Parathyroid adenoma (tissue), 2 donors: Measurements from ENCODE around the gene THSD4.

Source experiments
- H2AFZ ChIP-seq: fragments of 300-600 bp; sonication (generic); one replicate; pipeline ENCODE4 v1.7.0; 2017; ENCODE audit warnings: antibody characterized with exemption, mild to moderate bottlenecking
- H3K27ac ChIP-seq: fragments of 300-600 bp; sonication (generic); one replicate; pipeline ENCODE4 v1.7.0; 2017
- H3K27me3 ChIP-seq: fragments of 300-600 bp; sonication (generic); one replicate; pipeline ENCODE4 v1.7.0; 2017; ENCODE audit warnings: low read length; ENCODE audit not compliant: control insufficient read depth, insufficient read depth
- H3K36me3 ChIP-seq: fragments of 300-600 bp; sonication (generic); one replicate; pipeline ENCODE4 v1.7.0; 2017; ENCODE audit warnings: low read length; ENCODE audit not compliant: control insufficient read depth, insufficient read depth
- H3K4me1 ChIP-seq: fragments of 300-600 bp; sonication (generic); one replicate; pipeline ENCODE4 v1.7.0; 2017; ENCODE audit warnings: control low read depth
- H3K4me2 ChIP-seq: fragments of 300-600 bp; sonication (generic); one replicate; pipeline ENCODE4 v1.7.0; 2017; ENCODE audit warnings: low read length
- H3K4me3 ChIP-seq: fragments of 300-600 bp; sonication (generic); one replicate; pipeline ENCODE4 v1.7.0; 2017; ENCODE audit warnings: low read depth, low read length
- H3K79me2 ChIP-seq: fragments of 300-600 bp; sonication (generic); one replicate; pipeline ENCODE4 v1.7.0; 2017; ENCODE audit warnings: control low read depth
- H3K9ac ChIP-seq: fragments of 300-600 bp; sonication (generic); one replicate; pipeline ENCODE4 v1.7.0; 2017; ENCODE audit warnings: mild to moderate bottlenecking
- H3K9me3 ChIP-seq: fragments of 300-600 bp; sonication (generic); one replicate; pipeline ENCODE4 v1.7.0; 2017; ENCODE audit warnings: low read length; ENCODE audit not compliant: control insufficient read depth
- TF ChIP-seq, protein P1 (sequence below): fragments of 300-600 bp; sonication (generic); IDR thresholded peaks from one replicate; pipeline ENCODE4 v1.7.0; 2017; ENCODE audit warnings: antibody characterized with exemption, mild to moderate bottlenecking
- donor health status: primary hyperparathyroidism.

The THSD4 gene

DNA sequence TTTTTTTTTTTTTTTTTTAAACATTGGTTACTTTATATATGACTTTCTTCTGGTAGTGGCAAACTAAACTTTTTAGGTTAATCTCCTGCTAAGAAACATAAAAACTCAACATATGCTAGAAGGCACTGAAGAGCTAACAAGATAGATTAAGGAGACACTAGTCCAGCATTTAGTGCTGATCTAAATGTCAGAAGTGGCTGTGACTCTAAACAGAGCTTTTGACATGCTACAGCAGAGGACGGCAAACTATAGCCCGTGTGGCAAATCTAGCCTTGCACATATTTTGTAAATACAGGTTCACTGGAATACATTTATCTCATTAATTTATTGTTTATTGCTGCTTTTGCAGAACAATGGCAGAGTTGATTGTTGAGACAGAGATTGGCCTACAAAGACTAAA lies 715.7 kb downstream of the THSD4 start:
- Histone ChIP-seq H3K36me3 (no peaks in the 10 kb centered on the region), H2AFZ (no peak overlapping the region), H3K9me3 (no peaks in the 10 kb centered on the region), H3K4me1 (no peaks in the 10 kb centered on the region), H3K79me2 (no peaks in the 10 kb centered on the region), H3K4me2 (no peak overlapping the region), H3K27ac (no peak overlapping the region), H3K27me3 (no peaks in the 10 kb centered on the region), H3K9ac (no peak overlapping the region), H3K4me3 (no peak overlapping the region)
- TF ChIP-seq, protein P1, sequence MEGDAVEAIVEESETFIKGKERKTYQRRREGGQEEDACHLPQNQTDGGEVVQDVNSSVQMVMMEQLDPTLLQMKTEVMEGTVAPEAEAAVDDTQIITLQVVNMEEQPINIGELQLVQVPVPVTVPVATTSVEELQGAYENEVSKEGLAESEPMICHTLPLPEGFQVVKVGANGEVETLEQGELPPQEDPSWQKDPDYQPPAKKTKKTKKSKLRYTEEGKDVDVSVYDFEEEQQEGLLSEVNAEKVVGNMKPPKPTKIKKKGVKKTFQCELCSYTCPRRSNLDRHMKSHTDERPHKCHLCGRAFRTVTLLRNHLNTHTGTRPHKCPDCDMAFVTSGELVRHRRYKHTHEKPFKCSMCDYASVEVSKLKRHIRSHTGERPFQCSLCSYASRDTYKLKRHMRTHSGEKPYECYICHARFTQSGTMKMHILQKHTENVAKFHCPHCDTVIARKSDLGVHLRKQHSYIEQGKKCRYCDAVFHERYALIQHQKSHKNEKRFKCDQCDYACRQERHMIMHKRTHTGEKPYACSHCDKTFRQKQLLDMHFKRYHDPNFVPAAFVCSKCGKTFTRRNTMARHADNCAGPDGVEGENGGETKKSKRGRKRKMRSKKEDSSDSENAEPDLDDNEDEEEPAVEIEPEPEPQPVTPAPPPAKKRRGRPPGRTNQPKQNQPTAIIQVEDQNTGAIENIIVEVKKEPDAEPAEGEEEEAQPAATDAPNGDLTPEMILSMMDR = no peak
